Skin epidermis (tissue), 12 donors: ENCODE results near the gene CCNDBP1.
"Not testable (repeated sequence)": the region's sequence is repeated elsewhere in the genome, so short reads cannot be mapped to it uniquely, and the experiment has no call there.

Experiments used
- H3K27ac ChIP-seq, 21 experiments: fragments of 200-600 bp; sonication (generic) in 11 of 21; one replicate each; pipeline ENCODE4 v1.5.0; 2020; ENCODE audit warnings: mild to moderate bottlenecking in 3 of 21, inconsistent platforms in 2 of 21, moderate library complexity in 2 of 21
- H3K4me3 ChIP-seq, 7 experiments: fragments of 200-600 bp; sonication (generic) in 2 of 7; one replicate each; pipeline ENCODE4 v1.5.0; 2020; ENCODE audit warnings: inconsistent platforms in 2 of 7, mild to moderate bottlenecking in 2 of 7, moderate library complexity in 1 of 7

CCNDBP1 gene

DNA sequence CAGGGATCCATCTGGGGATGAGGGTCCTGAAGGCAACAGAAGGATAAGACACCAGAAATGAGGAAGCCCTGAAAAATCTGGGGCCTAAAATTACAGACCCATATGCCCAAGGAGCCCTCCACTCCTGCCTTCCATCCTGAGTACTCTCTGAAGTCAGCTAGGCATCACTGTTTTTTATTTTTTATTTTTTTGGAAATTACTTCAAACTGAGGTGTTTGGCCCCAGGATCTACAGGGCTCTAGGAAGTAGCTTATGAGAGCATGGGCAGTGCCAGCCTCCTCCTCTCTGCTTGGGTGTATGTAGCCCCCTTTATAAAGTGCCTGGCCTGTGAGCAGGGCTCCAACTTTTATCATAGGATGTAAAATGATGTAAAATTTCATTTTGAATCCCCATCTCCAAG lies 27.7 kb downstream of the CCNDBP1 start:
- Histone ChIP-seq H3K4me3 (no peak overlapping the region), H3K27ac (no peak overlapping the region)

DNA sequence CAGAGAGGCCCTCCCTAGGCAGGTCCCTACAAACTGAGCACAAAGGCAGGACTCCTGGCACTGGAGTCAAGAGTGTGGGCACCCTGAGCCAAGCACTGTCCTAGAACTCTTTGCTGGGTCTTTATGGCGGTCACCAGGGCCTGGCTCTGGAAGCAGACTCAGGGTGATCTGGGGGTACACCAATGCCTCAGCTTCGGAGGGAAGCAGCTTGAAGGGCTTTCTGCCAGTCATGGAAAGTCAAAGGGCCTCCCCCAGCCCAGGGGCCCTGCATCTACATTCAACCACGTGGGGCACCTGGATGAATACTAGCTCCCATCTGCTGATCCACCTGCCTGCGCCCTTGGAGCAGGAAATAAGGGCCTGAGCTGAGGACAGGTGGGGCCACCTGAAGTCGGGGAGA lies 28.3 kb downstream of the CCNDBP1 start:
- H3K4me3 ChIP-seq: no peak overlapping the region
- H3K27ac ChIP-seq: no peak overlapping the region

GRCh38 chr15:43214169-43214568 lies 29.0 kb downstream of the CCNDBP1 start:
- H3K27ac ChIP-seq: no peak overlapping the region

GRCh38 chr15:43214592-43215295 lies 29.5 kb downstream of the CCNDBP1 start:
- Histone ChIP-seq H3K27ac (no peak overlapping the region), H3K4me3 (no peak overlapping the region)

More at GRCh38 chr15:43214169-43214568, 29.0 kb downstream of the CCNDBP1 start:
- H3K4me3 ChIP-seq: no peak overlapping the region

GRCh38 chr15:43215961-43216360 lies 30.8 kb downstream of the CCNDBP1 start:
- H3K4me3 ChIP-seq: no peak overlapping the region

DNA sequence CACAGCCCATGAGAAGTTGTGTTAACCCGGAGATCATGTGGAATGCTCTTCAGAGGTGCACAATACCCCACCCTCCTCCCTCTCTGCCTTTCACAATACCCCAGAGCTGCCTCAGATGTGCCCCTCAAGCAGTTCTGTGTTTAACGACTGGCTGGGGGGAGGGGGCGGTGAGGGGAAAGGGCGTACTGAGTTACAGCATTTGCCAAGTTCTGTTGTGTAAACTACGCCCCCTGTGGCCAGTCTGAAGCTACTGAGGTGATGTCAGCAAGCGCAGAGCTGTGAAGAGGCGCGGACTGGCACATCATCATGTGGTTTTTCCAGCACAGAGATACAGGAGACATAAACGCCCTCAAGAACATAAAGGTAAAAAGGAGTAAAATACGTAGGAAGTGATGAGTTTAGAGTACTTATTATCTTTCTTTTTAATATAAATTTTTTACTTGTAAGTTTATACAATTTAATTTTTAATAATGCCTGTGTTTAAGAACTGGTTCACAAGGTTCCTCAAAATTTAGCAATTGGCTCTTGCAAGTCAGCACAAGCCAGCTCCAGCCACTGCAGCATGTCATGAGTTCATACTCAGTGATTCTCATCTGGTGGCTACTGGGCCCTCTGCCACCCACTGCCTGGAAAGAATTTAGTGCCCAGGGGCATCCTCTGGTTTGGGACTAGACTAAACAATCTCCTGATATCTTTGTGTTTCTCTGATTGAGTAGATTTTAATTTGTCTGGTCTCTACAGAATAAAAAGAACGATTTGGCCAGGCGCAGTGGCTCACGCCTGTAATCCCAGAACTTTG lies 33.9 kb downstream of the CCNDBP1 start:
- H3K4me3 ChIP-seq: no peak overlapping the region

More at GRCh38 chr15:43215961-43216360, 30.8 kb downstream of the CCNDBP1 start:
- no peak overlapping the region for H3K27ac ChIP-seq

DNA sequence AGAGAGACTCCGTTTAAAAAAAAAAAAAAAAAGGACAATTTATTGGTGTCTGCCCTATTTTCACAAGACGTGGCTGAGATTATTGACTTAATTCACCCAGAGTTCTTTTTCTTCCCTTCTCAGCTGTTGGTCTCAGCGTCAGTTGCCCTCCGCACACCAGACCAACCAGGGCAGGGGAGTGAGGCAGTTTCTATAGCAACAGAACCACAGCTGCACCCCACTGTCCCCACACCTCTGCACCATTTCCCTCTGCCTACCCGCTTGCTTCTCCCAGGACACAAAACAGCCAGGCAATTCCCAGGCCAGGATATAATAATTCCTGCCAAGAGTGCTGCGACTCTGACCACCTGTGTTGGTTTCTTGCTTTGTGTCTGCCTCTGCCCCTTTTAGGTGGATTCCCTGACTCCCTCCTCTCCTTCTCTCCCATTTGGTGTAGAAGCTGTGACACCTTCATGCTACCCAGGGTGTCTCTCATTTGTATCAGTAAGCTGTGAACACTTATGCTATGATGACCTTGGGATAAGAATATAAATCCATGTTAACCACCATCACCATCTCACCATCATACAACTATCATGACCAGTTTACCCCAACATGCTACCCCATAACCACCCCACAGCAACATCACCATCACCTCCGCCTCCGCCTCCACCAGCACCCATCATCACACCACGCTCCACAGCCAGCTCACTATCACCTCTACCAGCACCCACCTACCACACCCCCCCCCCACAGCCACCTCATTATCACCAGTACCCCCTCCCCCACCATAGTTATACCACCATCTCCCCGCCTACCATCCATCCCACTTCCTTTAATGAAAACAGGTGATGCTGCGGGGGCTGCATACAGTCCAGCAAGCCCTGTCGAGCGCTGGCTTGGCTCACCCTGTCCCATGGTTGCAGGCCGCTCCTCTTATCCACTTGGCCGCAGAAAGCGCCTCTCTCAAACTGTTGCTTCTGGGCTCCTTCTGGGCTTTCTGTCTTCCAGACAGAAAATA lies 35.0 kb downstream of the CCNDBP1 start:
- no peak overlapping the region for H3K27ac ChIP-seq

More for the DNA sequence above, 33.9 kb downstream of the CCNDBP1 start:
- peak overlapping the region in 1 of 21 experiments; percentile 6 for H3K27ac ChIP-seq

DNA sequence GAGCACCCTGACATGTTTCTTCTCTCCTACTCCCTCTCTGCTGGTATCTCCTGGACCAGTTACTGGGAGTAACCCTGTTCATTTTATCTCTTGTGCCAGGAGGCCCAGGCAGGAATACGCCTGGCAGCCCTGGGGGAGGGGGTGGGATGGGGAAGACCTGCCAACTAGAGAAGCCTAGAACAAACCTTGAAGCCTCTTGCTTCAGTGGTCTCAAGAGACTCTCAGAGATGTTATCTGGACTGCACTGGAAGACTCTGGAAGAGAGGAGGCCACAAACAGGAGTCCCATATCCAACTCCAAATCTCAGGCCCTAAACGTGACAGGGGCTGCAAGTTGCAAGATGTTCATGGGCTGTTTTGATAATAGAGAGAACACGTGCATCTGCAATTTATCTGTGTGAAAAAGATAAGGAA lies 35.8 kb downstream of the CCNDBP1 start, which contains the start of gene EPB42:
TSS of gene EPB42 (minus strand) at position 28 of the 413 bp plus-strand sequence. CDS start 193 bp downstream, outside the sequence.
- Histone ChIP-seq H3K4me3 (no peak within 1 kb of the TSS), H3K27ac (no peak within 1 kb of the TSS)

More for the DNA sequence above, 35.0 kb downstream of the CCNDBP1 start:
- no peak overlapping the region for H3K4me3 ChIP-seq

DNA sequence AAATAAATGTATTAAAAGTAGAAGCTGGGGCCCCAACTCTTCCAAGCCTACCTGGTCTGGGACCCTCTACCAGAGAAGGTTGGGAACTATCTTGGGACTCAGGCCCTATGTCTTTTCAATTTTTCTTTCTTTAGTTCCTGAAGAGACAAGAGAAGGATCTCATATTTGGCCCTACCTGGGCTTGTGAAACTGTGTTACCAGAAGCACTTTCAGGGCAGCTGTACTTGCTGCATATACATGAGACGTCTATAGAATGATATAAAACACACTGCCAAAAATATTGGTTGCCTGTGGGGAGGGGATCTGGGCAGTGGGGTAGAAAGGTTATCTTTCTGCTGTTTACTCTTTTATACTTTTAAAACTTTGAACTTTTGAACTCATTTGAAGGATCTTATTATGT lies 36.2 kb downstream of the CCNDBP1 start:
- no peak overlapping the region for H3K4me3 ChIP-seq
- no peak overlapping the region for H3K27ac ChIP-seq

DNA sequence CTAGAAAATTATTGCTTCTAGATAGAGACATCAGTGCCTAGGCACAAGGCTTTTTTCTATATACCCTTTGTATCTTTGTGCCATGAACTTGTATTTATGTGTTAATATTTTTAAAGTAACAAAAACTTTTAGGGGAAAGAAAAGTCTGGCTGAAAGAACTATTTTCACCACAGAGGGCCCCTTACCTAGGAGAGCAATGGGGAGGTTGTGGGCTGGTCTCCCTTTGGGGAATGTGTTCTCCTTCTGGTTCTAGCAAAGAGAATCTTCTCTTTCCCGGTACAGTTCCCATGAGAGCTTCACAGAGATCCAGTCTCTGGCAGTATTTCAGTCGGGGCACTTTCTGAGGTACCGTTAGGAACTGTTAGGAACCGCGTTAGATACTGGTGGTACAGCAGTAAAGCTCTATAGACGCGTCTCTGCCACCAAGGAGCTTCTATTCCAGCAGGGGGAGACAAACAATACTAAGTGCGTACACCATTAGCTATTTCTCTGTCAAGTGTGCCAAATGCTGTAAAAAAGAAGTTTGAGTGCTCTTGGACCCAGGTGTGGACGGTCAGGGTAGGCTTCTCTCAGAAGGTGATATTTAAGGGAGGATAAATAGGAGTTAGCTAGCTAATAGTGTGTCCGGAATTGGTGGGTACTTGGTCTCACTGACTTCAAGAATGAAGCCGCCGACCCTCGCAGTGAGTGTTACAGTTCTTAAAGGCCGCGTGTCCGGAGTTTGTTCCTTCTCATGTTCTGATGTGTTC lies 40.2 kb downstream of the CCNDBP1 start:
- Histone ChIP-seq H3K4me3 (no peak overlapping the region), H3K27ac (no peak overlapping the region)

- H3K4me3 ChIP-seq, H3K27ac ChIP-seq: not testable (repeated sequence)
These were observed 40.7 kb downstream of the CCNDBP1 start for GRCh38 chr15:43225950-43226255.

GRCh38 chr15:43226436-43227305 lies 41.5 kb downstream of the CCNDBP1 start:
- Histone ChIP-seq H3K27ac (no peak overlapping the region), H3K4me3 (no peak overlapping the region)

GRCh38 chr15:43229977-43230376 lies 44.8 kb downstream of the CCNDBP1 start:
- H3K27ac ChIP-seq: peak overlapping the region in 1 of 21 experiments; percentile 38
- no peak overlapping the region for H3K4me3 ChIP-seq

GRCh38 chr15:43230640-43231115 lies 45.5 kb downstream of the CCNDBP1 start:
- no peak overlapping the region for H3K4me3 ChIP-seq
- H3K27ac ChIP-seq: peak overlapping the region in 2 of 21 experiments; percentile 4 to 7

GRCh38 chr15:43232289-43232874 lies 47.2 kb downstream of the CCNDBP1 start:
- Histone ChIP-seq H3K4me3 (no peak overlapping the region), H3K27ac (no peak overlapping the region)

GRCh38 chr15:43235536-43235935 lies 50.3 kb downstream of the CCNDBP1 start:
- Histone ChIP-seq H3K27ac (no peak overlapping the region), H3K4me3 (no peak overlapping the region)

GRCh38 chr15:43237842-43238470 lies 52.8 kb downstream of the CCNDBP1 start:
- Histone ChIP-seq H3K27ac (no peak overlapping the region), H3K4me3 (no peak overlapping the region)
